Neural cell (in vitro differentiated cells): Measurements from ENCODE around the gene IL20RB.

Source experiments
- CTCF ChIP-seq: fragments of 450-650 bp; IDR thresholded peaks from 2 replicates; pipeline ENCODE4 v1.5.1; 2014; ENCODE audit warnings: antibody characterized with exemption, mild to moderate bottlenecking, moderate library complexity; ENCODE audit not compliant: poor library complexity, severe bottlenecking
- POLR2AphosphoS5 ChIP-seq: IDR thresholded peaks from 2 replicates; pipeline ENCODE4 v1.6.1; 2012
- SMC3 ChIP-seq: fragments of 450-650 bp; conservative IDR thresholded peaks from 2 replicates; pipeline ENCODE4 v1.6.1; 2014; ENCODE audit warnings: antibody characterized with exemption, mild to moderate bottlenecking, moderate library complexity; ENCODE audit not compliant: poor library complexity
- TAF1 ChIP-seq: IDR thresholded peaks from 2 replicates; pipeline ENCODE4 v1.6.1; 2012; ENCODE audit warnings: low read depth

- TF ChIP-seq POLR2AphosphoS5 (no peak), SMC3 (no peak), CTCF (no peak), TAF1 (no peak)
These were observed 21.9 kb downstream of the IL20RB start for GRCh38 chr3:136979684-136980083.
